HepG2 (cell line): ENCODE results near the gene OR2A2.

Experiments used
- ELF1 ChIP-seq: sonication (generic); formaldehyde crosslinking; IDR thresholded peaks from 2 replicates; pipeline ENCODE4 v1.4.0; 2020; ENCODE audit warnings: missing genetic modification reagents
- EP300 ChIP-seq, 3 experiments: sonication (generic) in 1 of 3; formaldehyde crosslinking in 1 of 3; IDR thresholded peaks; 2 replicates each; pipeline versions ENCODE4 v1.5.1 to v1.6.1; 2011 to 2020; ENCODE audit warnings: low read depth in 2 of 3, low read length in 2 of 3, borderline replicate concordance in 1 of 3, improper control_type of control experiment in 1 of 3, mild to moderate bottlenecking in 1 of 3, missing genetic modification reagents in 1 of 3, moderate library complexity in 1 of 3
- GABPB1 ChIP-seq: IDR thresholded peaks from 2 replicates; pipeline ENCODE4 v1.6.1; 2016; ENCODE audit warnings: mild to moderate bottlenecking, missing genetic modification reagents, moderate library complexity, missing compliant biosample characterization
- HOXA7 ChIP-seq: sonication (generic); formaldehyde crosslinking; IDR thresholded peaks from 2 replicates; pipeline ENCODE4 v1.8.1; 2022; ENCODE audit warnings: mild to moderate bottlenecking, missing genetic modification reagents, moderate library complexity
- NFKB2 ChIP-seq: sonication (generic); formaldehyde crosslinking; IDR thresholded peaks from 2 replicates; pipeline ENCODE4 v1.4.0; 2020; ENCODE audit warnings: missing genetic modification reagents, borderline replicate concordance
- RBFOX2 ChIP-seq: fragments of 200-400 bp; formaldehyde crosslinking; IDR thresholded peaks from 2 replicates; pipeline ENCODE4 v1.6.1; 2017; ENCODE audit warnings: low read depth, mild to moderate bottlenecking, low read length
- RXRA ChIP-seq: sonication (generic); formaldehyde crosslinking; IDR thresholded peaks from 2 replicates; pipeline ENCODE4 v1.5.1; 2020; ENCODE audit warnings: missing genetic modification reagents
- ZBTB21 ChIP-seq: sonication (generic); formaldehyde crosslinking; IDR thresholded peaks from 2 replicates; pipeline ENCODE4 v1.4.0; 2020; ENCODE audit warnings: missing genetic modification reagents
- ZFP37 ChIP-seq: sonication (generic); formaldehyde crosslinking; IDR thresholded peaks from 2 replicates; pipeline ENCODE4 v1.4.0; 2020; ENCODE audit warnings: missing genetic modification reagents, borderline replicate concordance
- ZNF251 ChIP-seq: sonication (generic); formaldehyde crosslinking; IDR thresholded peaks from 2 replicates; pipeline ENCODE4 v1.9.0; 2021; ENCODE audit warnings: mild to moderate bottlenecking, missing genetic modification reagents
- TF ChIP-seq, protein P1 (sequence below): IDR thresholded peaks from 2 replicates; pipeline ENCODE4 v1.6.1; 2016; ENCODE audit warnings: low read depth, missing genetic modification reagents, missing compliant biosample characterization
- TF ChIP-seq, protein P2 (sequence below): sonication (generic); formaldehyde crosslinking; IDR thresholded peaks from 2 replicates; pipeline ENCODE4 v1.4.0; 2020; ENCODE audit warnings: mild to moderate bottlenecking, low read depth, missing genetic modification reagents
- TF ChIP-seq, protein P3 (sequence below): sonication (generic); formaldehyde crosslinking; IDR thresholded peaks from 2 replicates; pipeline ENCODE4 v1.5.0; 2020; ENCODE audit warnings: mild to moderate bottlenecking, missing genetic modification reagents, moderate library complexity

DNA sequence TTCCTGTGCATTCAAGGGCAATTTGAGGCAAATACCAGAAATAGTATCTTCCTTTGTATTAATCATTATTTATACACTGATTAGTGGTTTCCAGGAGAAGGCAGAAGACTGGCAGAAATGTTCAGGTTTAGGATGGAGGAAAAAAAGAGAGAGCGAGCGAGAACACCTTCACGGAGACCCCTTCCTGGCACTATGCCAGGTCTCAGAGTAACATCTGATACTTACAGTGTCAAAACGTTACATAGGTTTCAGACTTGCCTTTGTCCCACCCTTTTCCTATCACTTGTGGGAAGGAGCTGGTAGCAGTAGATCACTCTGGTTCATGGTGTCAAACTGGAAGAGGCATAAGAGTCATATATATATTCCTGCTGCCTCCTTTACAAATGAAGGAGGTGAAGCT, 22.7 kb upstream of the OR2A2 start:
- no peak for TF ChIP-seq ZNF251 (CRISPR knock-in tag)
- TF ChIP-seq, protein P1, sequence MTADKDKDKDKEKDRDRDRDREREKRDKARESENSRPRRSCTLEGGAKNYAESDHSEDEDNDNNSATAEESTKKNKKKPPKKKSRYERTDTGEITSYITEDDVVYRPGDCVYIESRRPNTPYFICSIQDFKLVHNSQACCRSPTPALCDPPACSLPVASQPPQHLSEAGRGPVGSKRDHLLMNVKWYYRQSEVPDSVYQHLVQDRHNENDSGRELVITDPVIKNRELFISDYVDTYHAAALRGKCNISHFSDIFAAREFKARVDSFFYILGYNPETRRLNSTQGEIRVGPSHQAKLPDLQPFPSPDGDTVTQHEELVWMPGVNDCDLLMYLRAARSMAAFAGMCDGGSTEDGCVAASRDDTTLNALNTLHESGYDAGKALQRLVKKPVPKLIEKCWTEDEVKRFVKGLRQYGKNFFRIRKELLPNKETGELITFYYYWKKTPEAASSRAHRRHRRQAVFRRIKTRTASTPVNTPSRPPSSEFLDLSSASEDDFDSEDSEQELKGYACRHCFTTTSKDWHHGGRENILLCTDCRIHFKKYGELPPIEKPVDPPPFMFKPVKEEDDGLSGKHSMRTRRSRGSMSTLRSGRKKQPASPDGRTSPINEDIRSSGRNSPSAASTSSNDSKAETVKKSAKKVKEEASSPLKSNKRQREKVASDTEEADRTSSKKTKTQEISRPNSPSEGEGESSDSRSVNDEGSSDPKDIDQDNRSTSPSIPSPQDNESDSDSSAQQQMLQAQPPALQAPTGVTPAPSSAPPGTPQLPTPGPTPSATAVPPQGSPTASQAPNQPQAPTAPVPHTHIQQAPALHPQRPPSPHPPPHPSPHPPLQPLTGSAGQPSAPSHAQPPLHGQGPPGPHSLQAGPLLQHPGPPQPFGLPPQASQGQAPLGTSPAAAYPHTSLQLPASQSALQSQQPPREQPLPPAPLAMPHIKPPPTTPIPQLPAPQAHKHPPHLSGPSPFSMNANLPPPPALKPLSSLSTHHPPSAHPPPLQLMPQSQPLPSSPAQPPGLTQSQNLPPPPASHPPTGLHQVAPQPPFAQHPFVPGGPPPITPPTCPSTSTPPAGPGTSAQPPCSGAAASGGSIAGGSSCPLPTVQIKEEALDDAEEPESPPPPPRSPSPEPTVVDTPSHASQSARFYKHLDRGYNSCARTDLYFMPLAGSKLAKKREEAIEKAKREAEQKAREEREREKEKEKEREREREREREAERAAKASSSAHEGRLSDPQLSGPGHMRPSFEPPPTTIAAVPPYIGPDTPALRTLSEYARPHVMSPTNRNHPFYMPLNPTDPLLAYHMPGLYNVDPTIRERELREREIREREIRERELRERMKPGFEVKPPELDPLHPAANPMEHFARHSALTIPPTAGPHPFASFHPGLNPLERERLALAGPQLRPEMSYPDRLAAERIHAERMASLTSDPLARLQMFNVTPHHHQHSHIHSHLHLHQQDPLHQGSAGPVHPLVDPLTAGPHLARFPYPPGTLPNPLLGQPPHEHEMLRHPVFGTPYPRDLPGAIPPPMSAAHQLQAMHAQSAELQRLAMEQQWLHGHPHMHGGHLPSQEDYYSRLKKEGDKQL (CRISPR knock-in tag), result no peak
- TF ChIP-seq, protein P2, sequence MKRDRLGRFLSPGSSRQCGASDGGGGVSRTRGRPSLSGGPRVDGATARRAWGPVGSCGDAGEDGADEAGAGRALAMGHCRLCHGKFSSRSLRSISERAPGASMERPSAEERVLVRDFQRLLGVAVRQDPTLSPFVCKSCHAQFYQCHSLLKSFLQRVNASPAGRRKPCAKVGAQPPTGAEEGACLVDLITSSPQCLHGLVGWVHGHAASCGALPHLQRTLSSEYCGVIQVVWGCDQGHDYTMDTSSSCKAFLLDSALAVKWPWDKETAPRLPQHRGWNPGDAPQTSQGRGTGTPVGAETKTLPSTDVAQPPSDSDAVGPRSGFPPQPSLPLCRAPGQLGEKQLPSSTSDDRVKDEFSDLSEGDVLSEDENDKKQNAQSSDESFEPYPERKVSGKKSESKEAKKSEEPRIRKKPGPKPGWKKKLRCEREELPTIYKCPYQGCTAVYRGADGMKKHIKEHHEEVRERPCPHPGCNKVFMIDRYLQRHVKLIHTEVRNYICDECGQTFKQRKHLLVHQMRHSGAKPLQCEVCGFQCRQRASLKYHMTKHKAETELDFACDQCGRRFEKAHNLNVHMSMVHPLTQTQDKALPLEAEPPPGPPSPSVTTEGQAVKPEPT (CRISPR knock-in tag), result no peak
- no peak for TF ChIP-seq ZBTB21 (CRISPR knock-in tag)
- TF ChIP-seq ZFP37 (CRISPR knock-in tag), result no peak
- TF ChIP-seq RXRA (CRISPR knock-in tag), result no peak
- no peak for TF ChIP-seq ELF1 (CRISPR knock-in tag)
- no peak for TF ChIP-seq NFKB2
- TF ChIP-seq GABPB1 (CRISPR knock-in tag), result no peak
- TF ChIP-seq, protein P3, sequence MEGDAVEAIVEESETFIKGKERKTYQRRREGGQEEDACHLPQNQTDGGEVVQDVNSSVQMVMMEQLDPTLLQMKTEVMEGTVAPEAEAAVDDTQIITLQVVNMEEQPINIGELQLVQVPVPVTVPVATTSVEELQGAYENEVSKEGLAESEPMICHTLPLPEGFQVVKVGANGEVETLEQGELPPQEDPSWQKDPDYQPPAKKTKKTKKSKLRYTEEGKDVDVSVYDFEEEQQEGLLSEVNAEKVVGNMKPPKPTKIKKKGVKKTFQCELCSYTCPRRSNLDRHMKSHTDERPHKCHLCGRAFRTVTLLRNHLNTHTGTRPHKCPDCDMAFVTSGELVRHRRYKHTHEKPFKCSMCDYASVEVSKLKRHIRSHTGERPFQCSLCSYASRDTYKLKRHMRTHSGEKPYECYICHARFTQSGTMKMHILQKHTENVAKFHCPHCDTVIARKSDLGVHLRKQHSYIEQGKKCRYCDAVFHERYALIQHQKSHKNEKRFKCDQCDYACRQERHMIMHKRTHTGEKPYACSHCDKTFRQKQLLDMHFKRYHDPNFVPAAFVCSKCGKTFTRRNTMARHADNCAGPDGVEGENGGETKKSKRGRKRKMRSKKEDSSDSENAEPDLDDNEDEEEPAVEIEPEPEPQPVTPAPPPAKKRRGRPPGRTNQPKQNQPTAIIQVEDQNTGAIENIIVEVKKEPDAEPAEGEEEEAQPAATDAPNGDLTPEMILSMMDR (CRISPR knock-in tag), result no peak
- TF ChIP-seq EP300 (IDR thresholded peaks at IDR 0.05; ENCODE audit: low read depth in 2 of 2, low read length in 2 of 2), result no peak
- no peak for TF ChIP-seq EP300 (CRISPR knock-in tag; IDR thresholded peaks at IDR 0.05; ENCODE audit: borderline replicate concordance)
- TF ChIP-seq HOXA7 (CRISPR knock-in tag), result no peak
- TF ChIP-seq RBFOX2, result no peak
